ENCODE results near the gene SEMA4C. TPM values are rescaled to one million over a fixed set of nuclear protein-coding genes. Genes with fewer than 3 reads are reported as not detected.

The SEMA4C gene
- total and polyA plus RNA-seq, 9 of the 15 experiments (the other 6 are each of a cell fraction or from before 2014, with no cell fraction given) = 0.32 to 59.7 (median 23.9) TPM

DNA sequence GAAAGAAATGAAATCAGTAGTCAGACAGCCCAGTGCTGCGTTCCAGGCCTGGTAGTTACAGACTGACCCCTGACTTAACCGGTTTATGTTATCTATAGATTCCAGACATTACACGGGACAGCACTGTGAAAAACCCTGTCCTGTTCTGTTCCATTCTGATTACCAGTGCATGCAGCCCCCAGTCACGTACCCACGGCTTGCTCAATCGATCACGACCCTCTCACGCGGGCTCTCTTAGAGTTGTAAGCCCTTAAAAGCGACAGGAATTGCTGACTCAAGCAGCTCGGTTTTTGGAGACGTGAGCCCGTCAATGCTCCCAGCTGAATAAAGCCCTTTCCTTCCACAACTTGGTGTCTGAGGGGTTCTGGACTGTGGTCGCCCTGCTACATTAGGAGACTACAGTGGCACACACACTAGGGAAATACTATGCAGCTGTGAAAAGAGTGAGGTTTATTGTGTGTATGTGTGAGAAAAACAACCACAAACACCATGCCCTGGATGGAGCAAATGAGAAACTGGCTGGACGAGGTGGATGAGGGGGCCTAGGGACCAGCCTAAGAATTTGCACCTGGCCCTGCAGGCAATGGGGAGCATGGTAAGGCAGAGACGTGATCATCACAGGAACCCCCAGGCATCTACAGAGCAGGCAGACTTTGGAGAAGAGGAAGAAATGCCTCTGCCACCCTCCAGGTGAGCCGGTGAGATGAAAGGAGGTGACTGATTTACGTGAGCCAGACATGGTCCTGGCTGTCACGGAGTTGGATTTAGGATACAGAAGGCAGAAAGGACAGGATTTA lies 49.1 kb upstream of the SEMA4C start (continued):
- TF ChIP-seq, protein P1, sequence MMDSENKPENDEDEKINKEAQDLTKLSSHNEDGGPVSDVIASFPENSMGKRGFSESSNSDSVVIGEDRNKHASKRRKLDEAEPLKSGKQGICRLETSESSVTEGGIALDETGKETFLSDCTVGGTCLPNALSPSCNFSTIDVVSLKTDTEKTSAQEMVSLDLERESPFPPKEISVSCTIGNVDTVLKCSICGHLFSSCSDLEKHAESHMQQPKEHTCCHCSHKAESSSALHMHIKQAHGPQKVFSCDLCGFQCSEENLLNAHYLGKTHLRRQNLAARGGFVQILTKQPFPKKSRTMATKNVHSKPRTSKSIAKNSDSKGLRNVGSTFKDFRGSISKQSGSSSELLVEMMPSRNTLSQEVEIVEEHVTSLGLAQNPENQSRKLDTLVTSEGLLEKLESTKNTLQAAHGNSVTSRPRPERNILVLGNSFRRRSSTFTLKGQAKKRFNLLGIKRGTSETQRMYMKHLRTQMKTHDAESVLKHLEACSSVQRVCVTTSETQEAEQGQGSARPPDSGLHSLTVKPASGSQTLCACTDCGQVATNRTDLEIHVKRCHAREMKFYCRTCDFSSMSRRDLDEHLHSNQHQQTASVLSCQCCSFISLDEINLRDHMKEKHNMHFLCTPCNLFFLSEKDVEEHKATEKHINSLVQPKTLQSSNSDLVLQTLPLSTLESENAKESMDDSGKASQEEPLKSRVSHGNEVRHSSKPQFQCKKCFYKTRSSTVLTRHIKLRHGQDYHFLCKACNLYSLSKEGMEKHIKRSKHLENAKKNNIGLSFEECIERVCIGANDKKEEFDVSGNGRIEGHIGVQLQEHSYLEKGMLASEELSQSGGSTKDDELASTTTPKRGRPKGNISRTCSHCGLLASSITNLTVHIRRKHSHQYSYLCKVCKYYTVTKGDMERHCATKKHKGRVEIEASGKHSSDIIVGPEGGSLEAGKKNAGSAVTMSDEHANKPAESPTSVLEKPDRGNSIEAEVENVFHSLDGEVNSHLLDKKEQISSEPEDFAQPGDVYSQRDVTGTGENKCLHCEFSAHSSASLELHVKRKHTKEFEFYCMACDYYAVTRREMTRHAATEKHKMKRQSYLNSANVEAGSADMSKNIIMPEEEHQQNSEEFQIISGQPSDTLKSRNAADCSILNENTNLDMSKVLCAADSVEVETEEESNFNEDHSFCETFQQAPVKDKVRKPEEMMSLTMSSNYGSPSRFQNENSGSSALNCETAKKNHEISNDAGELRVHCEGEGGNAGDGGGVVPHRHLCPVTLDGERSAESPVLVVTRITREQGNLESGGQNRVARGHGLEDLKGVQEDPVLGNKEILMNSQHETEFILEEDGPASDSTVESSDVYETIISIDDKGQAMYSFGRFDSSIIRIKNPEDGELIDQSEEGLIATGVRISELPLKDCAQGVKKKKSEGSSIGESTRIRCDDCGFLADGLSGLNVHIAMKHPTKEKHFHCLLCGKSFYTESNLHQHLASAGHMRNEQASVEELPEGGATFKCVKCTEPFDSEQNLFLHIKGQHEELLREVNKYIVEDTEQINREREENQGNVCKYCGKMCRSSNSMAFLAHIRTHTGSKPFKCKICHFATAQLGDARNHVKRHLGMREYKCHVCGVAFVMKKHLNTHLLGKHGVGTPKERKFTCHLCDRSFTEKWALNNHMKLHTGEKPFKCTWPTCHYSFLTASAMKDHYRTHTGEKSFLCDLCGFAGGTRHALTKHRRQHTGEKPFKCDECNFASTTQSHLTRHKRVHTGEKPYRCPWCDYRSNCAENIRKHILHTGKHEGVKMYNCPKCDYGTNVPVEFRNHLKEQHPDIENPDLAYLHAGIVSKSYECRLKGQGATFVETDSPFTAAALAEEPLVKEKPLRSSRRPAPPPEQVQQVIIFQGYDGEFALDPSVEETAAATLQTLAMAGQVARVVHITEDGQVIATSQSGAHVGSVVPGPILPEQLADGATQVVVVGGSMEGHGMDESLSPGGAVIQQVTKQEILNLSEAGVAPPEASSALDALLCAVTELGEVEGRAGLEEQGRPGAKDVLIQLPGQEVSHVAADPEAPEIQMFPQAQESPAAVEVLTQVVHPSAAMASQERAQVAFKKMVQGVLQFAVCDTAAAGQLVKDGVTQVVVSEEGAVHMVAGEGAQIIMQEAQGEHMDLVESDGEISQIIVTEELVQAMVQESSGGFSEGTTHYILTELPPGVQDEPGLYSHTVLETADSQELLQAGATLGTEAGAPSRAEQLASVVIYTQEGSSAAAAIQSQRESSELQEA (IDR thresholded peaks at IDR 0.05; ENCODE audit: low read depth) = no peak
- TF ChIP-seq ZNF75A (CRISPR knock-in tag; IDR thresholded peaks at IDR 0.05) (no peak), JUNB (CRISPR knock-in tag; conservative IDR thresholded peaks at IDR 0.05) (no peak), MAFK (IDR thresholded peaks at IDR 0.05; ENCODE audit: low read length) (peak; percentile 76), ZBTB8A (IDR thresholded peaks at IDR 0.05; ENCODE audit: partially characterized antibody) (no peak), KLF16 (IDR thresholded peaks at IDR 0.05) (peak; percentile 95), IFI16 (CRISPR knock-in tag; IDR thresholded peaks at IDR 0.05) (no peak), YBX1 (IDR thresholded peaks at IDR 0.05) (no peak), BCL6 (CRISPR knock-in tag; IDR thresholded peaks at IDR 0.05) (no peak), HEY1 (CRISPR knock-in tag; IDR thresholded peaks at IDR 0.05; ENCODE audit: borderline replicate concordance) (no peak)
- TF ChIP-seq, protein P2, sequence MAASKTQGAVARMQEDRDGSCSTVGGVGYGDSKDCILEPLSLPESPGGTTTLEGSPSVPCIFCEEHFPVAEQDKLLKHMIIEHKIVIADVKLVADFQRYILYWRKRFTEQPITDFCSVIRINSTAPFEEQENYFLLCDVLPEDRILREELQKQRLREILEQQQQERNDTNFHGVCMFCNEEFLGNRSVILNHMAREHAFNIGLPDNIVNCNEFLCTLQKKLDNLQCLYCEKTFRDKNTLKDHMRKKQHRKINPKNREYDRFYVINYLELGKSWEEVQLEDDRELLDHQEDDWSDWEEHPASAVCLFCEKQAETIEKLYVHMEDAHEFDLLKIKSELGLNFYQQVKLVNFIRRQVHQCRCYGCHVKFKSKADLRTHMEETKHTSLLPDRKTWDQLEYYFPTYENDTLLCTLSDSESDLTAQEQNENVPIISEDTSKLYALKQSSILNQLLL (CRISPR knock-in tag; IDR thresholded peaks at IDR 0.05; ENCODE audit: borderline replicate concordance) = no peak
- TF ChIP-seq, protein P3, sequence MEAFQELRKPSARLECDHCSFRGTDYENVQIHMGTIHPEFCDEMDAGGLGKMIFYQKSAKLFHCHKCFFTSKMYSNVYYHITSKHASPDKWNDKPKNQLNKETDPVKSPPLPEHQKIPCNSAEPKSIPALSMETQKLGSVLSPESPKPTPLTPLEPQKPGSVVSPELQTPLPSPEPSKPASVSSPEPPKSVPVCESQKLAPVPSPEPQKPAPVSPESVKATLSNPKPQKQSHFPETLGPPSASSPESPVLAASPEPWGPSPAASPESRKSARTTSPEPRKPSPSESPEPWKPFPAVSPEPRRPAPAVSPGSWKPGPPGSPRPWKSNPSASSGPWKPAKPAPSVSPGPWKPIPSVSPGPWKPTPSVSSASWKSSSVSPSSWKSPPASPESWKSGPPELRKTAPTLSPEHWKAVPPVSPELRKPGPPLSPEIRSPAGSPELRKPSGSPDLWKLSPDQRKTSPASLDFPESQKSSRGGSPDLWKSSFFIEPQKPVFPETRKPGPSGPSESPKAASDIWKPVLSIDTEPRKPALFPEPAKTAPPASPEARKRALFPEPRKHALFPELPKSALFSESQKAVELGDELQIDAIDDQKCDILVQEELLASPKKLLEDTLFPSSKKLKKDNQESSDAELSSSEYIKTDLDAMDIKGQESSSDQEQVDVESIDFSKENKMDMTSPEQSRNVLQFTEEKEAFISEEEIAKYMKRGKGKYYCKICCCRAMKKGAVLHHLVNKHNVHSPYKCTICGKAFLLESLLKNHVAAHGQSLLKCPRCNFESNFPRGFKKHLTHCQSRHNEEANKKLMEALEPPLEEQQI (IDR thresholded peaks at IDR 0.05) = no peak
- TF ChIP-seq, protein P4, sequence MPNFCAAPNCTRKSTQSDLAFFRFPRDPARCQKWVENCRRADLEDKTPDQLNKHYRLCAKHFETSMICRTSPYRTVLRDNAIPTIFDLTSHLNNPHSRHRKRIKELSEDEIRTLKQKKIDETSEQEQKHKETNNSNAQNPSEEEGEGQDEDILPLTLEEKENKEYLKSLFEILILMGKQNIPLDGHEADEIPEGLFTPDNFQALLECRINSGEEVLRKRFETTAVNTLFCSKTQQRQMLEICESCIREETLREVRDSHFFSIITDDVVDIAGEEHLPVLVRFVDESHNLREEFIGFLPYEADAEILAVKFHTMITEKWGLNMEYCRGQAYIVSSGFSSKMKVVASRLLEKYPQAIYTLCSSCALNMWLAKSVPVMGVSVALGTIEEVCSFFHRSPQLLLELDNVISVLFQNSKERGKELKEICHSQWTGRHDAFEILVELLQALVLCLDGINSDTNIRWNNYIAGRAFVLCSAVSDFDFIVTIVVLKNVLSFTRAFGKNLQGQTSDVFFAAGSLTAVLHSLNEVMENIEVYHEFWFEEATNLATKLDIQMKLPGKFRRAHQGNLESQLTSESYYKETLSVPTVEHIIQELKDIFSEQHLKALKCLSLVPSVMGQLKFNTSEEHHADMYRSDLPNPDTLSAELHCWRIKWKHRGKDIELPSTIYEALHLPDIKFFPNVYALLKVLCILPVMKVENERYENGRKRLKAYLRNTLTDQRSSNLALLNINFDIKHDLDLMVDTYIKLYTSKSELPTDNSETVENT (CRISPR knock-in tag; IDR thresholded peaks at IDR 0.05) = no peak; the same call in 1 of the 2 replicates
